ENCODE data around the gene VTI1A.

- TF ChIP-seq, protein P1, sequence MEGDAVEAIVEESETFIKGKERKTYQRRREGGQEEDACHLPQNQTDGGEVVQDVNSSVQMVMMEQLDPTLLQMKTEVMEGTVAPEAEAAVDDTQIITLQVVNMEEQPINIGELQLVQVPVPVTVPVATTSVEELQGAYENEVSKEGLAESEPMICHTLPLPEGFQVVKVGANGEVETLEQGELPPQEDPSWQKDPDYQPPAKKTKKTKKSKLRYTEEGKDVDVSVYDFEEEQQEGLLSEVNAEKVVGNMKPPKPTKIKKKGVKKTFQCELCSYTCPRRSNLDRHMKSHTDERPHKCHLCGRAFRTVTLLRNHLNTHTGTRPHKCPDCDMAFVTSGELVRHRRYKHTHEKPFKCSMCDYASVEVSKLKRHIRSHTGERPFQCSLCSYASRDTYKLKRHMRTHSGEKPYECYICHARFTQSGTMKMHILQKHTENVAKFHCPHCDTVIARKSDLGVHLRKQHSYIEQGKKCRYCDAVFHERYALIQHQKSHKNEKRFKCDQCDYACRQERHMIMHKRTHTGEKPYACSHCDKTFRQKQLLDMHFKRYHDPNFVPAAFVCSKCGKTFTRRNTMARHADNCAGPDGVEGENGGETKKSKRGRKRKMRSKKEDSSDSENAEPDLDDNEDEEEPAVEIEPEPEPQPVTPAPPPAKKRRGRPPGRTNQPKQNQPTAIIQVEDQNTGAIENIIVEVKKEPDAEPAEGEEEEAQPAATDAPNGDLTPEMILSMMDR (conservative IDR thresholded peaks at IDR 0.05; ENCODE audit: low read depth in 2 of 2) = no peak
- TF ChIP-seq REST (IDR thresholded peaks at IDR 0.05; ENCODE audit: unreplicated experiment) = no peak
- no peak for TF ChIP-seq EZH2 (IDR thresholded peaks at IDR 0.05; ENCODE audit: low read depth, unreplicated experiment)
- TF ChIP-seq POLR2AphosphoS5 (IDR thresholded peaks at IDR 0.05; ENCODE audit: low read depth) = no peak
- no peak for TF ChIP-seq EZH2phosphoT487 (IDR thresholded peaks at IDR 0.05; ENCODE audit: unreplicated experiment)
- no peak for TF ChIP-seq ZNF114 (CRISPR knock-in tag; IDR thresholded peaks at IDR 0.05)
- no peak for TF ChIP-seq ETS1 (IDR thresholded peaks at IDR 0.05)
- TF ChIP-seq STAT1 (IDR thresholded peaks at IDR 0.05; ENCODE audit: unreplicated experiment) = no peak
- no peak for TF ChIP-seq CREB1 (CRISPR knock-in tag; IDR thresholded peaks at IDR 0.05; ENCODE audit: low read depth)
- TF ChIP-seq ZNF331 (CRISPR knock-in tag; IDR thresholded peaks at IDR 0.05; ENCODE audit: low read depth) = no peak
- TF ChIP-seq, protein P2, sequence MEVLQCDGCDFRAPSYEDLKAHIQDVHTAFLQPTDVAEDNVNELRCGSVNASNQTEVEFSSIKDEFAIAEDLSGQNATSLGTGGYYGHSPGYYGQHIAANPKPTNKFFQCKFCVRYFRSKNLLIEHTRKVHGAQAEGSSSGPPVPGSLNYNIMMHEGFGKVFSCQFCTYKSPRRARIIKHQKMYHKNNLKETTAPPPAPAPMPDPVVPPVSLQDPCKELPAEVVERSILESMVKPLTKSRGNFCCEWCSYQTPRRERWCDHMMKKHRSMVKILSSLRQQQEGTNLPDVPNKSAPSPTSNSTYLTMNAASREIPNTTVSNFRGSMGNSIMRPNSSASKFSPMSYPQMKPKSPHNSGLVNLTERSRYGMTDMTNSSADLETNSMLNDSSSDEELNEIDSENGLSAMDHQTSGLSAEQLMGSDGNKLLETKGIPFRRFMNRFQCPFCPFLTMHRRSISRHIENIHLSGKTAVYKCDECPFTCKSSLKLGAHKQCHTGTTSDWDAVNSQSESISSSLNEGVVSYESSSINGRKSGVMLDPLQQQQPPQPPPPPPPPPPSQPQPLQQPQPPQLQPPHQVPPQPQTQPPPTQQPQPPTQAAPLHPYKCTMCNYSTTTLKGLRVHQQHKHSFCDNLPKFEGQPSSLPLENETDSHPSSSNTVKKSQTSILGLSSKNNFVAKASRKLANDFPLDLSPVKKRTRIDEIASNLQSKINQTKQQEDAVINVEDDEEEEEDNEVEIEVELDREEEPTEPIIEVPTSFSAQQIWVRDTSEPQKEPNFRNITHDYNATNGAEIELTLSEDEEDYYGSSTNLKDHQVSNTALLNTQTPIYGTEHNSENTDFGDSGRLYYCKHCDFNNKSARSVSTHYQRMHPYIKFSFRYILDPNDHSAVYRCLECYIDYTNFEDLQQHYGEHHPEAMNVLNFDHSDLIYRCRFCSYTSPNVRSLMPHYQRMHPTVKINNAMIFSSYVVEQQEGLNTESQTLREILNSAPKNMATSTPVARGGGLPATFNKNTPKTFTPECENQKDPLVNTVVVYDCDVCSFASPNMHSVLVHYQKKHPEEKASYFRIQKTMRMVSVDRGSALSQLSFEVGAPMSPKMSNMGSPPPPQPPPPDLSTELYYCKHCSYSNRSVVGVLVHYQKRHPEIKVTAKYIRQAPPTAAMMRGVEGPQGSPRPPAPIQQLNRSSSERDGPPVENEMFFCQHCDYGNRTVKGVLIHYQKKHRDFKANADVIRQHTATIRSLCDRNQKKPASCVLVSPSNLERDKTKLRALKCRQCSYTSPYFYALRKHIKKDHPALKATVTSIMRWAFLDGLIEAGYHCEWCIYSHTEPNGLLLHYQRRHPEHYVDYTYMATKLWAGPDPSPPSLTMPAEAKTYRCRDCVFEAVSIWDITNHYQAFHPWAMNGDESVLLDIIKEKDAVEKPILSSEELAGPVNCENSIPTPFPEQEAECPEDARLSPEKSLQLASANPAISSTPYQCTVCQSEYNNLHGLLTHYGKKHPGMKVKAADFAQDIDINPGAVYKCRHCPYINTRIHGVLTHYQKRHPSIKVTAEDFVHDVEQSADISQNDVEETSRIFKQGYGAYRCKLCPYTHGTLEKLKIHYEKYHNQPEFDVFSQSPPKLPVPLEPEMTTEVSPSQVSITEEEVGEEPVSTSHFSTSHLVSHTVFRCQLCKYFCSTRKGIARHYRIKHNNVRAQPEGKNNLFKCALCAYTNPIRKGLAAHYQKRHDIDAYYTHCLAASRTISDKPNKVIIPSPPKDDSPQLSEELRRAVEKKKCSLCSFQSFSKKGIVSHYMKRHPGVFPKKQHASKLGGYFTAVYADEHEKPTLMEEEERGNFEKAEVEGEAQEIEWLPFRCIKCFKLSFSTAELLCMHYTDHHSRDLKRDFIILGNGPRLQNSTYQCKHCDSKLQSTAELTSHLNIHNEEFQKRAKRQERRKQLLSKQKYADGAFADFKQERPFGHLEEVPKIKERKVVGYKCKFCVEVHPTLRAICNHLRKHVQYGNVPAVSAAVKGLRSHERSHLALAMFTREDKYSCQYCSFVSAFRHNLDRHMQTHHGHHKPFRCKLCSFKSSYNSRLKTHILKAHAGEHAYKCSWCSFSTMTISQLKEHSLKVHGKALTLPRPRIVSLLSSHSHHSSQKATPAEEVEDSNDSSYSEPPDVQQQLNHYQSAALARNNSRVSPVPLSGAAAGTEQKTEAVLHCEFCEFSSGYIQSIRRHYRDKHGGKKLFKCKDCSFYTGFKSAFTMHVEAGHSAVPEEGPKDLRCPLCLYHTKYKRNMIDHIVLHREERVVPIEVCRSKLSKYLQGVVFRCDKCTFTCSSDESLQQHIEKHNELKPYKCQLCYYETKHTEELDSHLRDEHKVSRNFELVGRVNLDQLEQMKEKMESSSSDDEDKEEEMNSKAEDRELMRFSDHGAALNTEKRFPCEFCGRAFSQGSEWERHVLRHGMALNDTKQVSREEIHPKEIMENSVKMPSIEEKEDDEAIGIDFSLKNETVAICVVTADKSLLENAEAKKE (CRISPR knock-in tag; IDR thresholded peaks at IDR 0.05) = no peak
- TF ChIP-seq JUNB (IDR thresholded peaks at IDR 0.05; ENCODE audit: unreplicated experiment) = no peak
Measured at GRCh38 chr10:112671743-112672142, 224.7 kb downstream of the VTI1A start.
